ENCODE results near the gene CHRM1. TPM values are rescaled to one million over a fixed set of nuclear protein-coding genes. Genes with fewer than 3 reads are reported as not detected.
"Not testable (repeated sequence)": the region's sequence is repeated elsewhere in the genome, so short reads cannot be mapped to it uniquely, and the experiment has no call there.

CHRM1 gene
- total RNA-seq, 1 experiment from 2014 or later: 0.41 TPM

GRCh38 chr11:62874851-62875250, 46.3 kb downstream of the CHRM1 start:
- ChIA-PET CTCF (no interaction called here), POLR2A (ENCODE audit: low non-redundant PET) (interaction anchor here (0.6 kb wide), 2 partner anchors 24 to 81 kb away, joined by 5 to 9 read pairs; no protein-coding TSS in a partner anchor)
- Histone ChIP-seq H3K4me1 (ENCODE audit: insufficient read depth, low read length, poor library complexity, severe bottlenecking) (peaks cover 7% of the 10 kb centered on the region), H3K36me3 (ENCODE audit: insufficient read depth, low read length, poor library complexity, severe bottlenecking) (peaks cover 46% of the 10 kb centered on the region), H3K4me3 (ENCODE audit: low read depth, low read length, poor library complexity, severe bottlenecking) (no peak overlapping the region), H3K27me3 (replicated peaks; ENCODE audit: insufficient read depth, low read depth, low read length, poor library complexity) (no peaks in the 10 kb centered on the region), H3K9me3 (ENCODE audit: low read depth, low read length, poor library complexity, severe bottlenecking) (no peaks in the 10 kb centered on the region), H3K27ac (ENCODE audit: low read depth, low read length, poor library complexity, severe bottlenecking) (no peak overlapping the region)
- intact Hi-C loops (cut with micrococcal nuclease; ENCODE audit: unreplicated experiment): no loop called here
- no TSS peak for BruUV-seq (replicated peaks)
- TF ChIP-seq EZH2 (IDR thresholded peaks at IDR 0.05; ENCODE audit: borderline replicate concordance, low read depth, low read length, poor library complexity, severe bottlenecking): no peak
- TF ChIP-seq CTCF (conservative IDR thresholded peaks at IDR 0.05; ENCODE audit: low read depth, low read length): no peak
- no peak for DNase-seq (ENCODE audit: low spot score)

GRCh38 chr11:62865635-62866034, 55.5 kb downstream of the CHRM1 start:
- no peak for DNase-seq (ENCODE audit: low spot score)
- Histone ChIP-seq H3K9me3 (ENCODE audit: low read depth, low read length, poor library complexity, severe bottlenecking) (no peaks in the 10 kb centered on the region), H3K36me3 (ENCODE audit: insufficient read depth, low read length, poor library complexity, severe bottlenecking) (peaks cover 21% of the 10 kb centered on the region), H3K4me1 (ENCODE audit: insufficient read depth, low read length, poor library complexity, severe bottlenecking) (peaks cover 35% of the 10 kb centered on the region), H3K27ac (ENCODE audit: low read depth, low read length, poor library complexity, severe bottlenecking) (no peak overlapping the region), H3K4me3 (ENCODE audit: low read depth, low read length, poor library complexity, severe bottlenecking) (no peak overlapping the region), H3K27me3 (replicated peaks; ENCODE audit: insufficient read depth, low read depth, low read length, poor library complexity) (no peaks in the 10 kb centered on the region)
- intact Hi-C loops (cut with micrococcal nuclease; ENCODE audit: unreplicated experiment): no loop called here
- TF ChIP-seq EZH2 (IDR thresholded peaks at IDR 0.05; ENCODE audit: borderline replicate concordance, low read depth, low read length, poor library complexity, severe bottlenecking) (no peak), CTCF (conservative IDR thresholded peaks at IDR 0.05; ENCODE audit: low read depth, low read length) (no peak)
- ChIA-PET POLR2A (ENCODE audit: low non-redundant PET) (interaction anchor here (0.6 kb wide), 1 partner anchor 124 kb away, joined by 9 read pairs; no protein-coding TSS in a partner anchor), CTCF (interaction anchor here (0.6 to 0.7 kb wide), 3 partner anchors 18 to 189 kb away, joined by 5 to 8 read pairs (median 7); no protein-coding TSS in a partner anchor)
- no TSS peak for BruUV-seq (replicated peaks)

- Histone ChIP-seq H3K9me3 (ENCODE audit: low read depth, low read length, poor library complexity, severe bottlenecking) (no peaks in the 10 kb centered on the region), H3K27me3 (replicated peaks; ENCODE audit: insufficient read depth, low read depth, low read length, poor library complexity) (no peaks in the 10 kb centered on the region), H3K27ac (ENCODE audit: low read depth, low read length, poor library complexity, severe bottlenecking) (peak overlapping the region; percentile 33), H3K4me3 (ENCODE audit: low read depth, low read length, poor library complexity, severe bottlenecking) (no peak overlapping the region), H3K4me1 (ENCODE audit: insufficient read depth, low read length, poor library complexity, severe bottlenecking) (peaks cover 38% of the 10 kb centered on the region), H3K36me3 (ENCODE audit: insufficient read depth, low read length, poor library complexity, severe bottlenecking) (peaks cover 16% of the 10 kb centered on the region)
- no peak for TF ChIP-seq EZH2 (IDR thresholded peaks at IDR 0.05; ENCODE audit: borderline replicate concordance, low read depth, low read length, poor library complexity, severe bottlenecking)
- no peak for TF ChIP-seq CTCF (conservative IDR thresholded peaks at IDR 0.05; ENCODE audit: low read depth, low read length)
- intact Hi-C loops (cut with micrococcal nuclease; ENCODE audit: unreplicated experiment): no loop called here
- ChIA-PET CTCF (no interaction called here), POLR2A (ENCODE audit: low non-redundant PET) (no interaction called here)
- no peak for DNase-seq (ENCODE audit: low spot score)
- BruUV-seq (replicated peaks): no TSS peak
Measured at GRCh38 chr11:62863687-62864335, 57.4 kb downstream of the CHRM1 start.

- DNase-seq (ENCODE audit: low spot score); H3K27me3 ChIP-seq (replicated peaks; ENCODE audit: insufficient read depth, low read depth, low read length, poor library complexity); BruUV-seq (replicated peaks); POLR2A ChIA-PET (ENCODE audit: low non-redundant PET); H3K4me3 ChIP-seq (ENCODE audit: low read depth, low read length, poor library complexity, severe bottlenecking); H3K9me3 ChIP-seq (ENCODE audit: low read depth, low read length, poor library complexity, severe bottlenecking): not testable (repeated sequence)
- Histone ChIP-seq H3K36me3 (ENCODE audit: insufficient read depth, low read length, poor library complexity, severe bottlenecking) (peaks cover 14% of the 10 kb centered on the region), H3K27ac (ENCODE audit: low read depth, low read length, poor library complexity, severe bottlenecking) (peak overlapping the region; percentile 65), H3K4me1 (ENCODE audit: insufficient read depth, low read length, poor library complexity, severe bottlenecking) (peaks cover 38% of the 10 kb centered on the region)
- CTCF ChIA-PET: interaction anchor here (0.6 to 0.7 kb wide), 4 partner anchors 20 to 347 kb away, joined by 3 to 6 read pairs (median 4); partner anchors contain the start of gene SLC3A2
- intact Hi-C loops (cut with micrococcal nuclease; ENCODE audit: unreplicated experiment): loop anchor here (1.0 kb wide), 1 partner anchor 74 kb away; the partner anchor contains the start of gene TMEM179B
Measured at GRCh38 chr11:62861564-62862192, 59.5 kb downstream of the CHRM1 start.
